CD14-positive monocyte (primary cell): ENCODE data around the gene DNAJC18. TPM values are rescaled to one million over a fixed set of nuclear protein-coding genes. Genes with fewer than 3 reads are reported as not detected.

ENCODE experiments used
- DNase-seq, 3 donors: peaks; one replicate each; pipeline ENCODE4 v3.0.0-alpha.2; 2011 to 2022
- H2AFZ ChIP-seq: 2 replicates; pipeline ENCODE4 v1.6.0; 2012; ENCODE audit warnings: mild to moderate bottlenecking, low read depth, low read length, inconsistent platforms; ENCODE audit not compliant: insufficient read depth, poor library complexity, severe bottlenecking
- H3K27ac ChIP-seq, 2 donors: 1 replicate in 1 of 2; 2 replicates in 1 of 2; pipeline ENCODE4 v1.5.1; 2012 to 2013; ENCODE audit warnings: low read length in 2 of 2, control low read depth in 1 of 2, inconsistent platforms in 1 of 2, low read depth in 1 of 2, mild to moderate bottlenecking in 1 of 2
- H3K27me3 ChIP-seq, 2 donors: one replicate each; pipeline versions ENCODE4 v1.6.0 to v1.6.1; 2011 to 2013; ENCODE audit warnings: low read length in 2 of 2; ENCODE audit not compliant: control insufficient read depth in 2 of 2, insufficient read depth in 2 of 2
- H3K36me3 ChIP-seq, 2 donors: replicated peaks in 1 of 2; 1 replicate in 1 of 2; 2 replicates in 1 of 2; pipeline versions ENCODE4 v1.5.1 to v1.6.1; 2012 to 2013; ENCODE audit warnings: low read length in 2 of 2, control low read depth in 1 of 2, inconsistent platforms in 1 of 2, mild to moderate bottlenecking in 1 of 2; ENCODE audit not compliant: insufficient read depth in 2 of 2, control insufficient read depth in 1 of 2
- H3K4me1 ChIP-seq, 2 donors: 1 replicate in 1 of 2; 2 replicates in 1 of 2; pipeline versions ENCODE4 v1.5.1 to v1.6.1; 2012 to 2013; ENCODE audit warnings: low read length in 2 of 2, control low read depth in 1 of 2, inconsistent platforms in 1 of 2, mild to moderate bottlenecking in 1 of 2, moderate library complexity in 1 of 2; ENCODE audit not compliant: insufficient read depth in 2 of 2, control insufficient read depth in 1 of 2
- H3K4me2 ChIP-seq: replicated peaks from 2 replicates; pipeline ENCODE3; 2012; ENCODE audit warnings: low read length, moderate library complexity, mild to moderate bottlenecking; ENCODE audit not compliant: poor library complexity, severe bottlenecking; ENCODE audit errors: extremely low read depth
- H3K4me3 ChIP-seq, 3 experiments: fragments of 200-600 bp in 1 of 3; sonication (generic) in 1 of 3; replicated peaks in 1 of 3; 1 replicate in 2 of 3; 2 replicates in 1 of 3; pipeline ENCODE4 v1.5.1; 2011 to 2013; ENCODE audit warnings: low read length in 3 of 3, mild to moderate bottlenecking in 3 of 3, control low read depth in 2 of 3, low read depth in 2 of 3, inconsistent platforms in 1 of 3, moderate library complexity in 1 of 3
- H3K79me2 ChIP-seq: 2 replicates; pipeline ENCODE4 v1.6.0; 2012; ENCODE audit warnings: mild to moderate bottlenecking, control low read depth, inconsistent platforms, low read length, moderate library complexity; ENCODE audit not compliant: insufficient read depth
- H3K9ac ChIP-seq: 2 replicates; pipeline ENCODE4 v1.6.0; 2017; ENCODE audit warnings: low read length, mild to moderate bottlenecking; ENCODE audit not compliant: insufficient read depth, poor library complexity, severe bottlenecking
- H3K9me3 ChIP-seq, 2 donors: replicated peaks in 1 of 2; 1 replicate in 1 of 2; 2 replicates in 1 of 2; pipeline versions ENCODE4 v1.5.1 to v1.6.1; 2012 to 2013; ENCODE audit warnings: low read length in 2 of 2, control low read depth in 1 of 2; ENCODE audit not compliant: control insufficient read depth in 1 of 2, insufficient read depth in 1 of 2
- H4K20me1 ChIP-seq: 2 replicates; pipeline ENCODE4 v1.6.0; 2012; ENCODE audit warnings: mild to moderate bottlenecking, low read length, control low read depth, moderate library complexity; ENCODE audit not compliant: insufficient read depth
- H3K27ac Mint-ChIP-seq, 7 donors: one replicate each; pipeline ENCODE4 v1.8.0; 2020; ENCODE audit warnings: mild to moderate bottlenecking in 7 of 7, mixed read lengths in 7 of 7, moderate library complexity in 6 of 7, inconsistent platforms in 2 of 7
- H3K27me3 Mint-ChIP-seq, 3 donors: one replicate each; pipeline ENCODE4 v1.8.0; 2021 to 2022; ENCODE audit warnings: low read depth in 3 of 3, mild to moderate bottlenecking in 3 of 3, mixed read lengths in 3 of 3, moderate library complexity in 3 of 3, inconsistent platforms in 1 of 3
- H3K36me3 Mint-ChIP-seq, 2 donors: one replicate each; pipeline ENCODE4 v1.8.0; 2020; ENCODE audit warnings: mixed read lengths in 2 of 2, inconsistent platforms in 1 of 2, mild to moderate bottlenecking in 1 of 2
- H3K4me1 Mint-ChIP-seq: one replicate; pipeline ENCODE4 v1.8.0; 2020; ENCODE audit warnings: mild to moderate bottlenecking, mixed read lengths
- H3K4me3 Mint-ChIP-seq, 2 donors: one replicate each; pipeline ENCODE4 v1.8.0; 2020; ENCODE audit warnings: mild to moderate bottlenecking in 2 of 2, mixed read lengths in 2 of 2, moderate library complexity in 1 of 2
- H3K9me3 Mint-ChIP-seq, 7 donors: one replicate each; pipeline ENCODE4 v1.8.0; 2020 to 2022; ENCODE audit warnings: mixed read lengths in 7 of 7, mild to moderate bottlenecking in 6 of 7, moderate library complexity in 6 of 7, inconsistent platforms in 2 of 7
- WGBS: methylation state at CpG from one replicate; pipeline ENCODE4 v1.1.5; 2013; ENCODE audit warnings: missing lambda C conversion rate; ENCODE audit not compliant: insufficient coverage; 5-methylcytosine and 5-hydroxymethylcytosine counted together
- intact Hi-C, 2 donors: fragments of 100-400 bp; cut with micrococcal nuclease; formaldehyde crosslinking; loops; one replicate each; pipeline versions ENCODE4 v1.15.0 to v1.15.1; 2023
- polyA plus RNA-seq, 3 donors: library from polyadenylated mRNA; depleted of rRNA in 1 of 3; unstranded in 2 of 3; stranded (reverse) in 1 of 3; fragments of 300-500 nt in 2 of 3; fragments of >200 nt in 1 of 3; fragmentation: Illumina TruSeq in 2 of 3; gene quantifications; 1 replicate in 2 of 3; 2 replicates in 1 of 3; pipeline ENCODE4 v1.2.3, GENCODE V29; 2012 to 2021
- TF ChIP-seq, protein P1 (sequence below): fragments of 200-600 bp; IDR thresholded peaks from one replicate; pipeline ENCODE4 v1.8.0; 2022; ENCODE audit warnings: antibody characterized with exemption, mild to moderate bottlenecking

DNAJC18 gene
- polyA plus RNA-seq, 3 donors, result 0.87 to 2.6 (median 2.2) TPM

- Histone ChIP-seq H3K9ac (no peak overlapping the region), H3K4me2 (no peak overlapping the region), H2AFZ (peak overlapping the region; percentile 96), H3K79me2 (no peaks in the 10 kb centered on the region), H3K27ac (no peak overlapping the region), H4K20me1 (no peaks in the 10 kb centered on the region), H3K4me1 (peaks cover 30 to 47% of the 10 kb centered on the region in 2 donors), H3K9me3 (peaks cover 0 to 5% of the 10 kb centered on the region in 2 donors), H3K36me3 (no peaks in the 10 kb centered on the region), H3K4me3 (no peak overlapping the region), H3K27me3 (peaks cover 12 to 41% of the 10 kb centered on the region in 2 donors)
- peaks cover 42% of the 10 kb centered on the region for H3K4me1 Mint-ChIP-seq
- H3K4me3 Mint-ChIP-seq, result peak overlapping the region; percentile 76 to 92
- peaks cover 5% of the 10 kb centered on the region in 2 donors for H3K36me3 Mint-ChIP-seq
- intact Hi-C loops, result no loop called here
- H3K27me3 Mint-ChIP-seq, result peaks cover 48 to 61% (median 59%) of the 10 kb centered on the region in 3 donors
- TF ChIP-seq, protein P1, sequence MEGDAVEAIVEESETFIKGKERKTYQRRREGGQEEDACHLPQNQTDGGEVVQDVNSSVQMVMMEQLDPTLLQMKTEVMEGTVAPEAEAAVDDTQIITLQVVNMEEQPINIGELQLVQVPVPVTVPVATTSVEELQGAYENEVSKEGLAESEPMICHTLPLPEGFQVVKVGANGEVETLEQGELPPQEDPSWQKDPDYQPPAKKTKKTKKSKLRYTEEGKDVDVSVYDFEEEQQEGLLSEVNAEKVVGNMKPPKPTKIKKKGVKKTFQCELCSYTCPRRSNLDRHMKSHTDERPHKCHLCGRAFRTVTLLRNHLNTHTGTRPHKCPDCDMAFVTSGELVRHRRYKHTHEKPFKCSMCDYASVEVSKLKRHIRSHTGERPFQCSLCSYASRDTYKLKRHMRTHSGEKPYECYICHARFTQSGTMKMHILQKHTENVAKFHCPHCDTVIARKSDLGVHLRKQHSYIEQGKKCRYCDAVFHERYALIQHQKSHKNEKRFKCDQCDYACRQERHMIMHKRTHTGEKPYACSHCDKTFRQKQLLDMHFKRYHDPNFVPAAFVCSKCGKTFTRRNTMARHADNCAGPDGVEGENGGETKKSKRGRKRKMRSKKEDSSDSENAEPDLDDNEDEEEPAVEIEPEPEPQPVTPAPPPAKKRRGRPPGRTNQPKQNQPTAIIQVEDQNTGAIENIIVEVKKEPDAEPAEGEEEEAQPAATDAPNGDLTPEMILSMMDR, result no peak
- DNase-seq, result no peak
- WGBS, result 75% methylated on average over 8 of the region's 10 CpGs
- H3K9me3 Mint-ChIP-seq, result peaks cover 0 to 9% (median 5%) of the 10 kb centered on the region in 7 donors
- H3K27ac Mint-ChIP-seq, result peak overlapping the region in 3 of 7 donors; percentile 21 to 72 (median 47)
Observed at GRCh38 chr5:139390639-139391569, 48.4 kb downstream of the DNAJC18 start.

GRCh38 chr5:139389701-139390638, 49.4 kb downstream of the DNAJC18 start, which contains the start of gene MZB1:
MZB1 (minus strand) TSS chr5:139389913; CDS start chr5:139389856, 57 bp downstream.
- Histone ChIP-seq H3K79me2 (no peaks in the 10 kb centered on the region), H3K27me3 (peaks cover 12 to 37% of the 10 kb centered on the region in 2 donors), H3K4me2 (no peak within 1 kb of the TSS), H3K9me3 (peaks cover 0 to 5% of the 10 kb centered on the region in 2 donors), H4K20me1 (no peaks in the 10 kb centered on the region), H3K27ac (no peak within 1 kb of the TSS), H3K9ac (no peak within 1 kb of the TSS), H3K4me1 (peaks cover 40 to 57% of the 10 kb centered on the region in 2 donors), H2AFZ (no peak within 1 kb of the TSS), H3K36me3 (no peaks in the 10 kb centered on the region), H3K4me3 (no peak within 1 kb of the TSS)
- H3K4me1 Mint-ChIP-seq, result peaks cover 52% of the 10 kb centered on the region
- 40% methylated on average over 7 of the region's 11 CpGs for WGBS
- H3K27me3 Mint-ChIP-seq, result peaks cover 43 to 54% (median 53%) of the 10 kb centered on the region in 3 donors
- peak within 1 kb of the TSS in 3 of 7 donors; percentile 26 to 72 (median 59) for H3K27ac Mint-ChIP-seq
- peak within 1 kb of the TSS in 1 of 2 donors; percentile 24 for H3K4me3 Mint-ChIP-seq
- peaks cover 0 to 9% (median 5%) of the 10 kb centered on the region in 7 donors for H3K9me3 Mint-ChIP-seq
- intact Hi-C loops, result no loop called here
- TF ChIP-seq, protein P1, result no peak
- DNase-seq, result no peak
- peaks cover 5% of the 10 kb centered on the region in 2 donors for H3K36me3 Mint-ChIP-seq
